SU-DHL-6 (cell line): ENCODE results near the gene POC1B.

ENCODE experiments used
- EZH2phosphoT487 ChIP-seq: fragments of 200-600 bp; sonication (generic), shearing (Covaris generic); conservative IDR thresholded peaks from 2 replicates; pipeline ENCODE4 v1.6.1; 2018; ENCODE audit warnings: mild to moderate bottlenecking, antibody characterized with exemption, low read length, moderate library complexity, mixed read lengths
- TF ChIP-seq, protein P1 (sequence below): fragments of 200-600 bp; sonication (generic); IDR thresholded peaks from one replicate; pipeline ENCODE4 v1.5.1; 2017; ENCODE audit warnings: antibody characterized with exemption, mild to moderate bottlenecking, low read length, moderate library complexity; ENCODE audit not compliant: insufficient read depth, poor library complexity, severe bottlenecking

DNA sequence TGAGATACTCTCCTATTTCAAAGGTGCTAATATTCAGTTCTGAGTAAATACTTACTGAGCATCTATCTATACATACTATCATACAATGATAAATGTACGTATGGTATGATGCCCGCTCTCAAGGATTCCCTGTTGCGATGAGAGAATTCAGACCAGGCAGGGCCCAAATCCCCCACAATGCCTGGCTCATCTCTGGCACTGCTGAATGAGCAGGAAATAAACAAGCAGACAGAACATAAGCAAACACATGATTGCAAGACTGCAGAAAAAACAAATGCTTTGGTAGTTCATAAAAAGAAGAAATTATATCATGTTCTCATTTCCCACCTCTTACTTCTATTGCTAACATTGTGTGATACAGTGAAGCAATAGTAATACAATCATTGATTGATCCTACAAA lies 96.3 kb downstream of the POC1B start:
- TF ChIP-seq, protein P1, sequence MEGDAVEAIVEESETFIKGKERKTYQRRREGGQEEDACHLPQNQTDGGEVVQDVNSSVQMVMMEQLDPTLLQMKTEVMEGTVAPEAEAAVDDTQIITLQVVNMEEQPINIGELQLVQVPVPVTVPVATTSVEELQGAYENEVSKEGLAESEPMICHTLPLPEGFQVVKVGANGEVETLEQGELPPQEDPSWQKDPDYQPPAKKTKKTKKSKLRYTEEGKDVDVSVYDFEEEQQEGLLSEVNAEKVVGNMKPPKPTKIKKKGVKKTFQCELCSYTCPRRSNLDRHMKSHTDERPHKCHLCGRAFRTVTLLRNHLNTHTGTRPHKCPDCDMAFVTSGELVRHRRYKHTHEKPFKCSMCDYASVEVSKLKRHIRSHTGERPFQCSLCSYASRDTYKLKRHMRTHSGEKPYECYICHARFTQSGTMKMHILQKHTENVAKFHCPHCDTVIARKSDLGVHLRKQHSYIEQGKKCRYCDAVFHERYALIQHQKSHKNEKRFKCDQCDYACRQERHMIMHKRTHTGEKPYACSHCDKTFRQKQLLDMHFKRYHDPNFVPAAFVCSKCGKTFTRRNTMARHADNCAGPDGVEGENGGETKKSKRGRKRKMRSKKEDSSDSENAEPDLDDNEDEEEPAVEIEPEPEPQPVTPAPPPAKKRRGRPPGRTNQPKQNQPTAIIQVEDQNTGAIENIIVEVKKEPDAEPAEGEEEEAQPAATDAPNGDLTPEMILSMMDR: no peak
- TF ChIP-seq EZH2phosphoT487: no peak
